LNCAP (cell line): ENCODE measurements around the gene RFX8.

Experiments used
- TF ChIP-seq, protein P1 (sequence below): fragments of 450-650 bp; IDR thresholded peaks from 2 replicates; pipeline ENCODE4 v1.5.1; 2017; ENCODE audit warnings: mild to moderate bottlenecking

The RFX8 gene

GRCh38 chr2:101467306-101467705 is 7.6 kb downstream of the RFX8 start:
- TF ChIP-seq, protein P1, sequence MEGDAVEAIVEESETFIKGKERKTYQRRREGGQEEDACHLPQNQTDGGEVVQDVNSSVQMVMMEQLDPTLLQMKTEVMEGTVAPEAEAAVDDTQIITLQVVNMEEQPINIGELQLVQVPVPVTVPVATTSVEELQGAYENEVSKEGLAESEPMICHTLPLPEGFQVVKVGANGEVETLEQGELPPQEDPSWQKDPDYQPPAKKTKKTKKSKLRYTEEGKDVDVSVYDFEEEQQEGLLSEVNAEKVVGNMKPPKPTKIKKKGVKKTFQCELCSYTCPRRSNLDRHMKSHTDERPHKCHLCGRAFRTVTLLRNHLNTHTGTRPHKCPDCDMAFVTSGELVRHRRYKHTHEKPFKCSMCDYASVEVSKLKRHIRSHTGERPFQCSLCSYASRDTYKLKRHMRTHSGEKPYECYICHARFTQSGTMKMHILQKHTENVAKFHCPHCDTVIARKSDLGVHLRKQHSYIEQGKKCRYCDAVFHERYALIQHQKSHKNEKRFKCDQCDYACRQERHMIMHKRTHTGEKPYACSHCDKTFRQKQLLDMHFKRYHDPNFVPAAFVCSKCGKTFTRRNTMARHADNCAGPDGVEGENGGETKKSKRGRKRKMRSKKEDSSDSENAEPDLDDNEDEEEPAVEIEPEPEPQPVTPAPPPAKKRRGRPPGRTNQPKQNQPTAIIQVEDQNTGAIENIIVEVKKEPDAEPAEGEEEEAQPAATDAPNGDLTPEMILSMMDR = no peak

GRCh38 chr2:101466426-101466825 is 8.5 kb downstream of the RFX8 start:
- TF ChIP-seq, protein P1 = no peak

- TF ChIP-seq, protein P1 = no peak
These were observed 10.1 kb downstream of the RFX8 start for GRCh38 chr2:101464841-101465240.

DNA sequence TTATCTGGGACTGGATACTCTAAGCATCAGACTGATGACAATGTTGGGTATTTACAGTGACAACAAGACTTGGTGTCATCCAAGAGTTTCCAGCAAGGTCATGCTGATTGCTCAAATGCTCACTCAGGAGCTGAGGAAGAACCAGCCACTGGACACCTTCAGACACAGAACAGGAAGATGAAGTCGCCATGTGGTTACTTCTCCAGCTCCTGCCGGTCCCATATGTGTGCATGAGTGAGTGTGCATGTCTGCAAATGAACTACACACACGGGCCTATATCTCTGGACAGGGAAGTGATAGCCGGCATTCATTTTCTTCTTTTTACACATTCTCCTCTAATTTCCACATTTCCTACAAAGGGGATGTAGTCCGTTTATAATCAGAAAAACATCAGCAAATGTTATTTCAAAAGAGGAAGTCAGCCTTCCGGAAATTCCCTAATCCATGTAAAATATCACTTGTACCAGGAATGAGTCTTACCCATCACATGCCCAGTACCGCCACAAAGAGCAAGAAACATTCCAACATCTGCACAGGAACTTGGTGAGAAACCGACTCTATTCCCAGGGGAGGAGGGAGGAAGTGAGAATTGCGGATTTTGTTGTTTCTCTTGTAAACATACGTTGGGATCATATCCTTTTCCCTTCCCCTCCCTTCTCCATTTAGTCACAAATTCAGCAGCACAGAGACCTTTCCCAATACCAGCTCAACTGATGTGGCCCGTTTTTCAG is 10.8 kb downstream of the RFX8 start:
- TF ChIP-seq, protein P1 = no peak

DNA sequence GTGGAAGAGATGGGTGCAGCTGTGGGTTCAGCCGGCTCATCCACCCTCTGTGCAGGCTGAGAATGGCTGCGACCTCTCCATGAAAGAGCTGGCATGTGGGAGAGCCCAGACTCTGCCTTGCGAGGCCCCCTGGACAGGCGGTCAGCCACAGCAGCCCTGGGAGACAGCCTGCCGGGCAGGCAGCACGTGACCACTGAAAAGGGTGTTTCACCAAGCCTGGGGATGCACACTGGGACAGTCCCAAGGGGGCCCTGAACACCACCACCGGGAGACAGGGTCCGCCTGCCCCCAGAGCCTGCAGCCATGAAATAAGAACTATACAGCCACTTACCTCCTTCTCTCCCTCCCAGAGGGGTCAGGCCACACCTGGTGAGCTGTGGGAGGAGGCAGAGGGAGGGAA is 11.5 kb downstream of the RFX8 start:
- TF ChIP-seq, protein P1 = no peak

GRCh38 chr2:101461381-101461780 is 13.5 kb downstream of the RFX8 start:
- TF ChIP-seq, protein P1 = no peak

- TF ChIP-seq, protein P1 = no peak
These were observed 23.9 kb downstream of the RFX8 start for GRCh38 chr2:101450965-101451364.

DNA sequence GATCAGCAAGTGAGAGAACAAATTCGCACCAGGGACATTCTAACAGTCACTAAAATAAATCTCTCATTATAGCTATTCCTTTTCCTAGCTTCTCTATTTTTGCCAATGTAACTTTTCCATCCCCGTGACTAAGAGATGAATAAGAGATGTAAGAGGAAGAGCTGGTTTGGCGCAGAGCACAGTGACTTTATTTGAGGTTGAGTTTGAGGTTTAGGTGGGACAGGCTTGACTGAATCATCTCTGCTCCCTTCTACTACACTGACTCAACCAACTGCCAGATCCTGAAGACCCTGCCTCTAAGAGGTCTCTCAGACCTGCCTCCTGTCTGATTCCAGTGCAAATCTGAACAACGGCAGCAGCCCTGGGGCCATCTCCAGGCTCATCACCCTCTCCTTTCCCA is 28.0 kb downstream of the RFX8 start:
- TF ChIP-seq, protein P1 = no peak
